ENCODE data around the gene GFPT2. TPM values are rescaled to one million over a fixed set of nuclear protein-coding genes. Genes with fewer than 3 reads are reported as not detected.

Gene GFPT2
- total and polyA plus RNA-seq, 9 of the 15 experiments (the other 6 are each of a cell fraction or from before 2014, with no cell fraction given), result 0.07 to 0.14 (median 0.08) TPM; not detected in 6

- intact Hi-C loops (cut with micrococcal nuclease) (no loop called here), in situ Hi-C loops (cut with MboI) (no loop called here)
- H3K9me1 ChIP-seq (ENCODE audit: control insufficient read depth, insufficient read depth, low read length), result peaks cover 2% of the 10 kb centered on the region
- WGBS (ENCODE audit: insufficient coverage, low coverage, missing lambda C conversion rate), result 0% methylated on average over 10 of the region's 10 CpGs
- H2AFZ ChIP-seq (ENCODE audit: low read depth, low read length), result no peak overlapping the region
- FAIRE-seq (no peak), ATAC-seq (no peak), DNase-seq (ENCODE audit: extremely low read depth in 1 of 4, low spot score in 3 of 4) (no peak)
- no peak overlapping the region for H3K9ac ChIP-seq (ENCODE audit: insufficient read depth in 1 of 2, low read depth in 2 of 2, low read length in 2 of 2)
- H3K4me2 ChIP-seq (ENCODE audit: insufficient read depth, low read length), result no peak overlapping the region
- no peak for TF ChIP-seq PCBP2 (IDR thresholded peaks at IDR 0.05; ENCODE audit: low read depth, low read length, poor library complexity, severe bottlenecking)
- ChIA-PET POLR2A (interaction anchor here (0.6 kb wide), 1 partner anchor 70 kb away, joined by 3 read pairs; no protein-coding TSS in a partner anchor), CTCF (ENCODE audit: low intra/inter-chr PET ratio) (no interaction called here)
- peaks cover 6% of the 10 kb centered on the region; the same call in 1 of the 2 replicates for H4K20me1 ChIP-seq (replicated peaks; ENCODE audit: control insufficient read depth, insufficient read depth, low read length)
- H3K4me1 ChIP-seq (replicated peaks in 1 of 2; ENCODE audit: control insufficient read depth in 2 of 2, insufficient read depth in 2 of 2, low read length in 2 of 2), result peaks cover 5 to 12% of the 10 kb centered on the region in 2 experiments; a peak in 4 of 5 replicates
- H3K27ac ChIP-seq (ENCODE audit: extremely low read depth, low read depth, low read length), result no peak overlapping the region
- H3K9me3 ChIP-seq (replicated peaks; ENCODE audit: control insufficient read depth, insufficient read depth, low read depth, low read length), result no peaks in the 10 kb centered on the region
- BruUV-seq (replicated peaks), result no TSS peak
- H3K36me3 ChIP-seq (ENCODE audit: control insufficient read depth, insufficient read depth, low read length), result no peaks in the 10 kb centered on the region
- H3K79me2 ChIP-seq (ENCODE audit: control insufficient read depth, insufficient read depth, low read length), result no peaks in the 10 kb centered on the region
- H3K27me3 ChIP-seq (ENCODE audit: control insufficient read depth in 2 of 2, insufficient read depth in 2 of 2, low read length in 2 of 2), result peaks cover 35 to 57% of the 10 kb centered on the region in 2 experiments
- H3K4me3 ChIP-seq, result no peak overlapping the region
Observed at GRCh38 chr5:180326989-180327565, 26.1 kb downstream of the GFPT2 start.

DNA sequence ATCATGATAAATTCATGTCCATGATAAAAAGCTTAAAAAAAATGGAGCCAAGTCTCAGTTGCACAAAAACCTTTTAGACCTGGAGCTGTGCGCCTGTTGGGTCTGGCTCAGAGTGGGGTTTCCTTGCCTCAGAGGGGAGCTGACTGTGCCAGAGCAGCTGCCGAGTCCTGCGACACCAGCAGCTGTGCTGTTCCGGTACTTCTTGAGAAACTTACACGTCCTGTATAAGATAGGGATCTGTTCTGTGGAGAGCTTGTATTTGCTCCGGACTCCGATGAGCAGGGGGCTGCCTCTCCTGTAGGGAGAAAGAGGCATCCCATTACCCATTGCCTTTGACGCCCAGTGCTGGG lies 28.6 kb downstream of the GFPT2 start:
- no peak overlapping the region for H3K27ac ChIP-seq (ENCODE audit: extremely low read depth, low read depth, low read length)
- ChIA-PET POLR2A (interaction anchor here (0.6 to 1.9 kb wide), 4 partner anchors 8 to 458 kb away, joined by 3 to 5 read pairs (median 4); no protein-coding TSS in a partner anchor), CTCF (ENCODE audit: low intra/inter-chr PET ratio) (no interaction called here)
- H2AFZ ChIP-seq (ENCODE audit: low read depth, low read length), result no peak overlapping the region
- H3K9me3 ChIP-seq (replicated peaks; ENCODE audit: control insufficient read depth, insufficient read depth, low read depth, low read length), result no peaks in the 10 kb centered on the region
- intact Hi-C loops (cut with micrococcal nuclease), result no loop called here
- in situ Hi-C loops (cut with MboI), result no loop called here
- no peak for ATAC-seq
- H3K9ac ChIP-seq (ENCODE audit: insufficient read depth in 1 of 2, low read depth in 2 of 2, low read length in 2 of 2), result no peak overlapping the region
- no peaks in the 10 kb centered on the region for H3K36me3 ChIP-seq (ENCODE audit: control insufficient read depth, insufficient read depth, low read length)
- peaks cover 0 to 5% of the 10 kb centered on the region in 2 experiments; a peak in 2 of 5 replicates for H3K4me1 ChIP-seq (replicated peaks in 1 of 2; ENCODE audit: control insufficient read depth in 2 of 2, insufficient read depth in 2 of 2, low read length in 2 of 2)
- no peak for FAIRE-seq
- no peak overlapping the region for H3K4me3 ChIP-seq
- WGBS (ENCODE audit: insufficient coverage, low coverage, missing lambda C conversion rate), result 3% methylated on average over 8 of the region's 8 CpGs
- peaks cover 33 to 59% of the 10 kb centered on the region in 2 experiments for H3K27me3 ChIP-seq (ENCODE audit: control insufficient read depth in 2 of 2, insufficient read depth in 2 of 2, low read length in 2 of 2)
- no peak for DNase-seq (ENCODE audit: extremely low read depth in 1 of 4, low spot score in 3 of 4)
- H3K9me1 ChIP-seq (ENCODE audit: control insufficient read depth, insufficient read depth, low read length), result no peaks in the 10 kb centered on the region
- no peaks in the 10 kb centered on the region for H3K79me2 ChIP-seq (ENCODE audit: control insufficient read depth, insufficient read depth, low read length)
- H4K20me1 ChIP-seq (replicated peaks; ENCODE audit: control insufficient read depth, insufficient read depth, low read length), result peaks cover 6% of the 10 kb centered on the region; the same call in 1 of the 2 replicates
- no peak overlapping the region for H3K4me2 ChIP-seq (ENCODE audit: insufficient read depth, low read length)
- BruUV-seq (replicated peaks), result no TSS peak
- TF ChIP-seq, protein P1, sequence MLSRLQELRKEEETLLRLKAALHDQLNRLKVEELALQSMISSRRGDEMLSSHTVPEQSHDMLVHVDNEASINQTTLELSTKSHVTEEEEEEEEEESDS (CRISPR knock-in tag; IDR thresholded peaks at IDR 0.05), result no peak
- TF ChIP-seq CREB1 (IDR thresholded peaks at IDR 0.05) (no peak), CREB1 (CRISPR knock-in tag; IDR thresholded peaks at IDR 0.05) (no peak), HMGN3 (IDR thresholded peaks at IDR 0.05; ENCODE audit: borderline replicate concordance, extremely low read depth, insufficient read length, low read depth, low read length) (no peak), RAD51 (IDR thresholded peaks at IDR 0.05; ENCODE audit: borderline replicate concordance, low read depth) (no peak), ESRRB (CRISPR knock-in tag; IDR thresholded peaks at IDR 0.05; ENCODE audit: borderline replicate concordance) (no peak), RBM17 (IDR thresholded peaks at IDR 0.05; ENCODE audit: borderline replicate concordance, low read depth, low read length) (no peak), NR0B1 (IDR thresholded peaks at IDR 0.05; ENCODE audit: partially characterized antibody) (no peak), POLR2G (IDR thresholded peaks at IDR 0.05; ENCODE audit: low read depth, low read length) (no peak), NUFIP1 (IDR thresholded peaks at IDR 0.05; ENCODE audit: partially characterized antibody) (no peak), TBP (optimal IDR thresholded peaks at IDR 0.05; ENCODE audit: low read depth, low read length) (no peak), ILK (tag; IDR thresholded peaks at IDR 0.05; ENCODE audit: borderline replicate concordance, low read depth) (no peak), ZBTB8A (IDR thresholded peaks at IDR 0.05; ENCODE audit: partially characterized antibody) (no peak), HDAC6 (IDR thresholded peaks at IDR 0.05; ENCODE audit: low read depth, low read length) (no peak)

Data from K562 (cell line).